Transverse colon (tissue), 3 donors: ENCODE data around the gene RABGEF1.
"Not testable (repeated sequence)": the region's sequence is repeated elsewhere in the genome, so short reads cannot be mapped to it uniquely, and the experiment has no call there.

ENCODE experiments used
- EP300 ChIP-seq: sonication (generic); formaldehyde crosslinking; IDR thresholded peaks from one replicate; pipeline ENCODE4 v1.6.1; 2017; ENCODE audit warnings: antibody characterized with exemption, low read depth
- POLR2A ChIP-seq: fragments of 450-650 bp; IDR thresholded peaks from one replicate; pipeline ENCODE4 v1.6.1; 2016; ENCODE audit warnings: antibody characterized with exemption, mild to moderate bottlenecking, moderate library complexity
- TF ChIP-seq, protein P1 (sequence below), 5 experiments: fragments of 200-600 bp in 3 of 5; fragments of 450-650 bp in 2 of 5; sonication (generic) in 3 of 5; IDR thresholded peaks; 1 replicate in 2 of 5; 2 replicates in 3 of 5; pipeline ENCODE4 v1.5.1; 2016 to 2017; ENCODE audit warnings: antibody characterized with exemption in 5 of 5, inconsistent platforms in 3 of 5, mild to moderate bottlenecking in 2 of 5, moderate library complexity in 1 of 5

DNA sequence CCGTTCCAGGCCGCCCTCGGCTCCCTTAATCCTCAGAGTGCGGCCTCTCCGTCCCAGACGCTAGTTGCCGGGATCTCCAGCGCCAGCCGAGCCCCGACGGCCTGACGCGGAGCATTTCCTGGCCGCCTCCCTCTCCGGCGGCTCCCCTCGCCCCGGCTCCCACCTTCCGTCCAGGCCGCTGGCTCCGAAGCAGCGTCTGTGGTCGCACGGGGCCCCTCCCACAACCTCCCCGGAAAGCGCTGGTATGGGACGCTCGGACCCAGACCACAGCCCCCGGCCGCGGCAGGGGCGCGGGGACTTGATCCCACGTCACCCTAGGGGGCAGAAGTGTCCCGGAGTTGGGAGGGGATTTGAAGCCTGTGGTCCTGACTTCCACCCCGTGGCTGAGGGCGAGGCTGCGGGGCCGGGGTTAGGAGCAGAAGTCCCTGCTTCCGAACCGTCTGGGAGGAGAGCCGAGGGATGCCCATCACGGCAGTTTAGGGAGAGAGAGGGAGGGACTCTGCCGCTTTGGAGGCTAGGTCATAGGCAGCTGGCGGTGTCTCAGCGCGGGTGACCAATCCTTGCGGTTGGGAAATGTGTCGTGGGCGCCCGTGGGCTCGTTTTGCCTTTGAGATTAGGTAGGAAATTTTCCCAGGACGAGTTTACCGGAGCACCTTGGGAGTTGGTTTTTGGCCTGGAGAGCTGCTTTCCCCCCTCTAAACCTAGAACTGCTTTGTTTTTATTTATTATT lies 612 bp downstream of the RABGEF1 start:
- TF ChIP-seq POLR2A, EP300: not testable (repeated sequence)
- TF ChIP-seq, protein P1, sequence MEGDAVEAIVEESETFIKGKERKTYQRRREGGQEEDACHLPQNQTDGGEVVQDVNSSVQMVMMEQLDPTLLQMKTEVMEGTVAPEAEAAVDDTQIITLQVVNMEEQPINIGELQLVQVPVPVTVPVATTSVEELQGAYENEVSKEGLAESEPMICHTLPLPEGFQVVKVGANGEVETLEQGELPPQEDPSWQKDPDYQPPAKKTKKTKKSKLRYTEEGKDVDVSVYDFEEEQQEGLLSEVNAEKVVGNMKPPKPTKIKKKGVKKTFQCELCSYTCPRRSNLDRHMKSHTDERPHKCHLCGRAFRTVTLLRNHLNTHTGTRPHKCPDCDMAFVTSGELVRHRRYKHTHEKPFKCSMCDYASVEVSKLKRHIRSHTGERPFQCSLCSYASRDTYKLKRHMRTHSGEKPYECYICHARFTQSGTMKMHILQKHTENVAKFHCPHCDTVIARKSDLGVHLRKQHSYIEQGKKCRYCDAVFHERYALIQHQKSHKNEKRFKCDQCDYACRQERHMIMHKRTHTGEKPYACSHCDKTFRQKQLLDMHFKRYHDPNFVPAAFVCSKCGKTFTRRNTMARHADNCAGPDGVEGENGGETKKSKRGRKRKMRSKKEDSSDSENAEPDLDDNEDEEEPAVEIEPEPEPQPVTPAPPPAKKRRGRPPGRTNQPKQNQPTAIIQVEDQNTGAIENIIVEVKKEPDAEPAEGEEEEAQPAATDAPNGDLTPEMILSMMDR (IDR thresholded peaks at IDR 0.05): not testable (repeated sequence)
